HepG2 (cell line): ENCODE results near the gene IGF2BP1. TPM values are rescaled to one million over a fixed set of nuclear protein-coding genes. Genes with fewer than 3 reads are reported as not detected.
A peak's percentile ranks its signal among the peaks of the same experiment; 100 is the strongest.

ENCODE experiments used
- AFF4 ChIP-seq: sonication (generic); formaldehyde crosslinking; IDR thresholded peaks from 2 replicates; pipeline ENCODE4 v1.4.0; 2020; ENCODE audit warnings: missing genetic modification reagents
- FOXA3 ChIP-seq: IDR thresholded peaks from 2 replicates; pipeline ENCODE4 v1.6.1; 2016; ENCODE audit warnings: missing genetic modification reagents, missing compliant biosample characterization
- HINFP ChIP-seq: sonication (generic); formaldehyde crosslinking; IDR thresholded peaks from 2 replicates; pipeline ENCODE4 v1.4.0; 2020; ENCODE audit warnings: low read depth, mild to moderate bottlenecking, missing genetic modification reagents
- JARID2 ChIP-seq: sonication (generic); formaldehyde crosslinking; IDR thresholded peaks from 2 replicates; pipeline ENCODE4 v1.8.1; 2023; ENCODE audit warnings: missing genetic modification reagents, inconsistent platforms; ENCODE audit not compliant: insufficient replicate concordance
- KDM6A ChIP-seq: IDR thresholded peaks from 2 replicates; pipeline ENCODE4 v1.6.1; 2016; ENCODE audit warnings: low read depth
- NCOR1 ChIP-seq: fragments of 200-600 bp; sonication (generic); IDR thresholded peaks from 2 replicates; pipeline ENCODE4 v1.7.0; 2017; ENCODE audit warnings: antibody characterized with exemption, low read length, borderline replicate concordance
- SNAPC4 ChIP-seq: sonication (generic); formaldehyde crosslinking; IDR thresholded peaks from 2 replicates; pipeline ENCODE4 v1.4.0; 2020; ENCODE audit warnings: mild to moderate bottlenecking, missing genetic modification reagents
- STAG1 ChIP-seq: sonication (generic); formaldehyde crosslinking; IDR thresholded peaks from 2 replicates; pipeline ENCODE4 v1.4.0; 2020; ENCODE audit warnings: missing genetic modification reagents
- SUZ12 ChIP-seq: fragments of 150-350 bp; IDR thresholded peaks from 2 replicates; pipeline ENCODE4 v1.6.1; 2014; ENCODE audit warnings: low read depth, low read length
- ZNF160 ChIP-seq: sonication (generic); formaldehyde crosslinking; IDR thresholded peaks from 2 replicates; pipeline ENCODE4 v1.8.0; 2022; ENCODE audit warnings: mild to moderate bottlenecking, inconsistent platforms, missing genetic modification reagents
- ZNF296 ChIP-seq: sonication (generic); formaldehyde crosslinking; conservative IDR thresholded peaks from 2 replicates; pipeline ENCODE4 v1.5.0; 2020; ENCODE audit warnings: mild to moderate bottlenecking, missing genetic modification reagents
- ZNF710 ChIP-seq: sonication (generic); formaldehyde crosslinking; IDR thresholded peaks from 2 replicates; pipeline ENCODE4 v1.5.0; 2020; ENCODE audit warnings: mild to moderate bottlenecking, missing genetic modification reagents, borderline replicate concordance
- polyA plus RNA-seq, 8 experiments: library from polyadenylated mRNA; depleted of rRNA in 3 of 8; stranded (reverse) in 7 of 8; unstranded in 1 of 8; fragments of >200 nt; fragmentation: Illumina TruSeq in 4 of 8; extraction: Trizol in 4 of 8; gene quantifications; 2 replicates each; pipeline versions ENCODE4 v1.2.1 to v1.2.3, GENCODE V29; 2011 to 2016; ENCODE audit warnings: low read depth in 4 of 8, missing spikeins in 1 of 8, mixed read lengths in 1 of 8; ENCODE audit not compliant: insufficient read depth in 1 of 8
- total RNA-seq, 5 experiments: library from RNA; depleted of rRNA; stranded (reverse); fragments of >200 nt; fragmentation: Illumina TruSeq; extraction: Trizol; gene quantifications; 2 replicates each; pipeline ENCODE4 v1.2.3, GENCODE V29; 2016; ENCODE audit warnings: low read depth in 1 of 5
- TF ChIP-seq, protein P1 (sequence below): sonication (generic); formaldehyde crosslinking; IDR thresholded peaks from 2 replicates; pipeline ENCODE4 v1.5.1; 2020; ENCODE audit warnings: mild to moderate bottlenecking, moderate library complexity, missing genetic modification reagents

The IGF2BP1 gene
- total and polyA plus RNA-seq, 2 of the 13 experiments (the other 11 are each of a cell fraction or from before 2014, with no cell fraction given): 29.7 to 75.1 TPM

GRCh38 chr17:49031965-49032928, 35.1 kb downstream of the IGF2BP1 start (continued):
- no peak for TF ChIP-seq SNAPC4
- 0 out of 2 replicates have a peak, but pooled peaks have one; percentile 45 for TF ChIP-seq ZNF710 (CRISPR knock-in tag)
- no peak for TF ChIP-seq ZNF296
- TF ChIP-seq AFF4: no peak; the same call in 1 of the 2 replicates
- no peak for TF ChIP-seq NCOR1
- TF ChIP-seq, protein P1, sequence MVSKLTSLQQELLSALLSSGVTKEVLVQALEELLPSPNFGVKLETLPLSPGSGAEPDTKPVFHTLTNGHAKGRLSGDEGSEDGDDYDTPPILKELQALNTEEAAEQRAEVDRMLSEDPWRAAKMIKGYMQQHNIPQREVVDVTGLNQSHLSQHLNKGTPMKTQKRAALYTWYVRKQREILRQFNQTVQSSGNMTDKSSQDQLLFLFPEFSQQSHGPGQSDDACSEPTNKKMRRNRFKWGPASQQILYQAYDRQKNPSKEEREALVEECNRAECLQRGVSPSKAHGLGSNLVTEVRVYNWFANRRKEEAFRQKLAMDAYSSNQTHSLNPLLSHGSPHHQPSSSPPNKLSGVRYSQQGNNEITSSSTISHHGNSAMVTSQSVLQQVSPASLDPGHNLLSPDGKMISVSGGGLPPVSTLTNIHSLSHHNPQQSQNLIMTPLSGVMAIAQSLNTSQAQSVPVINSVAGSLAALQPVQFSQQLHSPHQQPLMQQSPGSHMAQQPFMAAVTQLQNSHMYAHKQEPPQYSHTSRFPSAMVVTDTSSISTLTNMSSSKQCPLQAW (CRISPR knock-in tag): peak; percentile 60; the same call in 1 of the 2 replicates
- TF ChIP-seq ZNF160 (CRISPR knock-in tag): no peak
- no peak for TF ChIP-seq HINFP
- peak; percentile 97 for TF ChIP-seq STAG1 (CRISPR knock-in tag)
- TF ChIP-seq JARID2: no peak
- peak; percentile 49 for TF ChIP-seq FOXA3 (CRISPR knock-in tag)
- no peak for TF ChIP-seq KDM6A (CRISPR knock-in tag)
- TF ChIP-seq SUZ12: no peak
